ENCODE data around the gene RBMS1.
A peak's percentile ranks its signal among the peaks of the same experiment; 100 is the strongest.

Gene RBMS1

GRCh38 chr2:160498137-160498536, 4.5 kb upstream of the RBMS1 start:
- no peak for DNase-seq (ENCODE audit: low read depth, low spot score)
- POLR2A ChIA-PET: no interaction called here
- TF ChIP-seq CTCF (IDR thresholded peaks at IDR 0.05; ENCODE audit: insufficient read depth, low read length, missing control alignments): no peak
- H3K4me3 ChIP-seq (ENCODE audit: low read depth, low read length): no peak overlapping the region
- CTCF ChIA-PET: interaction anchor here (0.6 kb wide), 1 partner anchor 106 kb away, joined by 3 read pairs; no protein-coding TSS in a partner anchor

GRCh38 chr2:160494201-160494644, 616 bp upstream of the RBMS1 start:
- CTCF ChIA-PET: no interaction called here
- no peak for TF ChIP-seq CTCF (IDR thresholded peaks at IDR 0.05; ENCODE audit: insufficient read depth, low read length, missing control alignments)
- POLR2A ChIA-PET: interaction anchor here (0.9 kb wide), 1 partner anchor 61 kb away, joined by 3 read pairs; no protein-coding TSS in a partner anchor
- peak overlapping the region; percentile 82 for H3K4me3 ChIP-seq (ENCODE audit: low read depth, low read length)
- no peak for DNase-seq (ENCODE audit: low read depth, low spot score)

GRCh38 chr2:160492401-160493226, 993 bp downstream of the RBMS1 start:
- ChIA-PET POLR2A (no interaction called here), CTCF (interaction anchor here (1.5 kb wide), 1 partner anchor 471 kb away, joined by 3 read pairs; no protein-coding TSS in a partner anchor)
- H3K4me3 ChIP-seq (ENCODE audit: low read depth, low read length): peak overlapping the region; percentile 82
- TF ChIP-seq CTCF (IDR thresholded peaks at IDR 0.05; ENCODE audit: insufficient read depth, low read length, missing control alignments): no peak
- DNase-seq (ENCODE audit: low read depth, low spot score): no peak

- peak overlapping the region; percentile 82 for H3K4me3 ChIP-seq (ENCODE audit: low read depth, low read length)
- ChIA-PET POLR2A (interaction anchor here (0.8 kb wide), 1 partner anchor 15 kb away, joined by 3 read pairs; no protein-coding TSS in a partner anchor), CTCF (interaction anchor here (1.1 to 1.5 kb wide), 3 partner anchors 65 to 479 kb away, joined by 3 read pairs; no protein-coding TSS in a partner anchor)
- peak; percentile 47 for DNase-seq (ENCODE audit: low read depth, low spot score)
- TF ChIP-seq CTCF (IDR thresholded peaks at IDR 0.05; ENCODE audit: insufficient read depth, low read length, missing control alignments): no peak
Measured at GRCh38 chr2:160491911-160492371, 1.7 kb downstream of the RBMS1 start.

- POLR2A ChIA-PET: interaction anchor here (0.8 kb wide), 1 partner anchor 14 kb away, joined by 3 read pairs; no protein-coding TSS in a partner anchor
- DNase-seq (ENCODE audit: low read depth, low spot score): no peak
- no peak for TF ChIP-seq CTCF (IDR thresholded peaks at IDR 0.05; ENCODE audit: insufficient read depth, low read length, missing control alignments)
- peak overlapping the region; percentile 82 for H3K4me3 ChIP-seq (ENCODE audit: low read depth, low read length)
- CTCF ChIA-PET: interaction anchor here (1.1 to 1.5 kb wide), 4 partner anchors 64 to 502 kb away, joined by 3 read pairs; no protein-coding TSS in a partner anchor
Measured at GRCh38 chr2:160490733-160491685, 2.6 kb downstream of the RBMS1 start.

All from AG04449 (cell line).